PFSK-1 (cell line): ENCODE measurements around the gene EFEMP1.

Source experiments
- POLR2AphosphoS5 ChIP-seq: IDR thresholded peaks from 2 replicates; pipeline ENCODE4 v1.6.1; 2012; ENCODE audit warnings: low read depth, mild to moderate bottlenecking, control low read depth, low read length, moderate library complexity
- SIN3A ChIP-seq: IDR thresholded peaks from 2 replicates; pipeline ENCODE4 v1.6.1; 2012; ENCODE audit warnings: mild to moderate bottlenecking, low read length, moderate library complexity, borderline replicate concordance; ENCODE audit not compliant: insufficient read depth
- TAF1 ChIP-seq: IDR thresholded peaks from 2 replicates; pipeline ENCODE4 v1.6.1; 2012; ENCODE audit warnings: low read length, control low read depth, borderline replicate concordance; ENCODE audit not compliant: insufficient read depth

DNA sequence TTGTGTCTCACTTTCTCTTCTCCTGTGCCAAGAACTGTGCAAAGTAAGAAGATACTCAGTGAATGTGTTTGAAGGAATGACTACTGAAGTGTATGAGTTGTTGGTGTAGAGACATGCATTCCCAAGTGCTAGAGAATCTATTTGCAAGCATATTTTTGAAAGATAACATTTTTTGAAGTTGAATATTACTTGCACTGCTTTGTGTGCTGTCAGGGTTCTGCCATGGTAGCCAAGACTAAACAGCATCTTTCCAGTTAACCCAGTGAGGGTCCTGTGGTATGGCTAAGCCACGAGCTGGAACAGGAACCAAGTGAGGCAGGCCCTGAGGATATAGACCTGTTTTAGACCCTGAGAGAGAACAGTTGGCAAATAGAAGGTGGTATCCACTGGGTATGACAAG is 35.2 kb upstream of the EFEMP1 start:
- TF ChIP-seq POLR2AphosphoS5 (no peak), SIN3A (no peak), TAF1 (no peak)
